ENCODE results near the gene KCNC3.

GRCh38 chr19:50320596-50320995, 8.6 kb downstream of the KCNC3 start:
- TF ChIP-seq ZNF350 (CRISPR knock-in tag; IDR thresholded peaks at IDR 0.05; ENCODE audit: borderline replicate concordance, low read depth), result no peak
- TF ChIP-seq ZNF124 (CRISPR knock-in tag; IDR thresholded peaks at IDR 0.05), result no peak
- TF ChIP-seq, protein P1, sequence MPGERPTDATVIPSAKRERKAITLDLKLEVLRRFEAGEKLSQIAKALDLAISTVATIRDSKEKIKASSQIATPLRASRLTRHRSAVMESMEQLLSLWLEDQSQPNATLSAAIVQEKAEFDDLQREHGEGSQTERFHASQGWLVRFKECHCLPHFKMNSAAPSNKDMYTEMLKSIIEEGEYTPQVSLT (CRISPR knock-in tag; IDR thresholded peaks at IDR 0.05; ENCODE audit: borderline replicate concordance, low read depth), result no peak
- no peak for TF ChIP-seq POGZ (CRISPR knock-in tag; IDR thresholded peaks at IDR 0.05)
- no peak for TF ChIP-seq JUNB (CRISPR knock-in tag; IDR thresholded peaks at IDR 0.05; ENCODE audit: borderline replicate concordance)
- TF ChIP-seq, protein P2, sequence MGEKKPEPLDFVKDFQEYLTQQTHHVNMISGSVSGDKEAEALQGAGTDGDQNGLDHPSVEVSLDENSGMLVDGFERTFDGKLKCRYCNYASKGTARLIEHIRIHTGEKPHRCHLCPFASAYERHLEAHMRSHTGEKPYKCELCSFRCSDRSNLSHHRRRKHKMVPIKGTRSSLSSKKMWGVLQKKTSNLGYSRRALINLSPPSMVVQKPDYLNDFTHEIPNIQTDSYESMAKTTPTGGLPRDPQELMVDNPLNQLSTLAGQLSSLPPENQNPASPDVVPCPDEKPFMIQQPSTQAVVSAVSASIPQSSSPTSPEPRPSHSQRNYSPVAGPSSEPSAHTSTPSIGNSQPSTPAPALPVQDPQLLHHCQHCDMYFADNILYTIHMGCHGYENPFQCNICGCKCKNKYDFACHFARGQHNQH (CRISPR knock-in tag; IDR thresholded peaks at IDR 0.05), result no peak
- no peak for TF ChIP-seq POLR2A (IDR thresholded peaks at IDR 0.05; ENCODE audit: insufficient read depth in 1 of 2, low read depth in 2 of 2, low read length in 2 of 2)

Measured in HepG2 (cell line).